ENCODE data around the gene ZNF580. TPM values are rescaled to one million over a fixed set of nuclear protein-coding genes. Genes with fewer than 3 reads are reported as not detected.

ZNF580 gene
- total and polyA plus RNA-seq, 10 of the 15 experiments (the other 5 are each of a cell fraction or from before 2014, with no cell fraction given): 2.3 to 31.8 (median 10.0) TPM

DNA sequence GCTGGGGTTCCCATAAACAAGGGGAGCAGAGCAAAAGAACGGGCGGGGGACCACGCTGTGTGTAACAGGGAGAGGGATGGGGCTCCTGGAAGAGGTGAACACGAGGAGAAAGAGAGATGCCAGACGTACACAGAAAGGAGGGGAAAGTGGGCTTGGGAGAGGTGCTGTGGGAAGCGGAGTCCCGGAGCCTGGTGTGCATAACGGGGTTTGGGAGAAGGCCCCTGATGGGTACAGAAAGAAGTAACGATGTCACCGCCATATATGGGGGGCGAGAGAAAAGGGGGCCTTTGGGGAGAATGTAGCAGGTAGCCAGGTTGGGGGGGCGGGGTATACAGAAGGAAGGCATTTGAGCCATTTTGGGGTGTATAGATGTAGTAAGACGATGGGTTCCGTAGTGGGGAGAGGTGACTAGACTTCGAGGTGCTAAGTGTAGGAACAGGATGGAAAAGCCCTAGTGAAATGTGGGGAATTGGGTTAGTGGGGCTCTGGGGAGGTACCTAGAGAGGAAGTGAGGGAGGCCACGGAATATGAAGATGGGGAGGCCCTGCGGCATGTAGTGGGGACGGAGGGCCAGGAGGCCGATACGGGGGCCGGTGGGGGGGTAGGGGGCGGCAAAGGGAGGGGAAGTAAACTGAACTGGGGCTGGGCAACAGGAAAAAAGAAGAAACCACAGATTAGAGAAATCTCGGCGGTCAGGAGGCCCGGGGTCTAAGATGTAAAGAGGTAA is 787 bp downstream of the ZNF580 start (continued):
- TF ChIP-seq, protein P1, sequence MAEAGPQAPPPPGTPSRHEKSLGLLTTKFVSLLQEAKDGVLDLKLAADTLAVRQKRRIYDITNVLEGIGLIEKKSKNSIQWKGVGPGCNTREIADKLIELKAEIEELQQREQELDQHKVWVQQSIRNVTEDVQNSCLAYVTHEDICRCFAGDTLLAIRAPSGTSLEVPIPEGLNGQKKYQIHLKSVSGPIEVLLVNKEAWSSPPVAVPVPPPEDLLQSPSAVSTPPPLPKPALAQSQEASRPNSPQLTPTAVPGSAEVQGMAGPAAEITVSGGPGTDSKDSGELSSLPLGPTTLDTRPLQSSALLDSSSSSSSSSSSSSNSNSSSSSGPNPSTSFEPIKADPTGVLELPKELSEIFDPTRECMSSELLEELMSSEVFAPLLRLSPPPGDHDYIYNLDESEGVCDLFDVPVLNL (IDR thresholded peaks at IDR 0.05; ENCODE audit: low read depth, low read length): no peak
- TF ChIP-seq KAT2A (conservative IDR thresholded peaks at IDR 0.05; ENCODE audit: control insufficient read depth, low read depth, low read length): no peak
- no peak for TF ChIP-seq CEBPB (IDR thresholded peaks at IDR 0.05; ENCODE audit: borderline replicate concordance in 1 of 2, low read depth in 2 of 2, low read length in 2 of 2)
- no peak for TF ChIP-seq TCF12 (IDR thresholded peaks at IDR 0.05; ENCODE audit: low read depth, low read length)
- TF ChIP-seq EZH2 (IDR thresholded peaks at IDR 0.05; ENCODE audit: borderline replicate concordance, control insufficient read depth, low read depth, low read length): no peak
- TF ChIP-seq ZSCAN29 (IDR thresholded peaks at IDR 0.05): no peak
- TF ChIP-seq RB1 (IDR thresholded peaks at IDR 0.05; ENCODE audit: borderline replicate concordance): no peak
- no peak for TF ChIP-seq SP1 (IDR thresholded peaks at IDR 0.05; ENCODE audit: low read depth, low read length)
- no peak for TF ChIP-seq WRNIP1 (IDR thresholded peaks at IDR 0.05; ENCODE audit: borderline replicate concordance, low read depth, low read length)
- TF ChIP-seq POLR2AphosphoS2 (IDR thresholded peaks at IDR 0.05; ENCODE audit: low read depth, low read length): no peak; the same call in none of the 2 replicates
- TF ChIP-seq, protein P2, sequence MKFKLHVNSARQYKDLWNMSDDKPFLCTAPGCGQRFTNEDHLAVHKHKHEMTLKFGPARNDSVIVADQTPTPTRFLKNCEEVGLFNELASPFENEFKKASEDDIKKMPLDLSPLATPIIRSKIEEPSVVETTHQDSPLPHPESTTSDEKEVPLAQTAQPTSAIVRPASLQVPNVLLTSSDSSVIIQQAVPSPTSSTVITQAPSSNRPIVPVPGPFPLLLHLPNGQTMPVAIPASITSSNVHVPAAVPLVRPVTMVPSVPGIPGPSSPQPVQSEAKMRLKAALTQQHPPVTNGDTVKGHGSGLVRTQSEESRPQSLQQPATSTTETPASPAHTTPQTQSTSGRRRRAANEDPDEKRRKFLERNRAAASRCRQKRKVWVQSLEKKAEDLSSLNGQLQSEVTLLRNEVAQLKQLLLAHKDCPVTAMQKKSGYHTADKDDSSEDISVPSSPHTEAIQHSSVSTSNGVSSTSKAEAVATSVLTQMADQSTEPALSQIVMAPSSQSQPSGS (IDR thresholded peaks at IDR 0.05; ENCODE audit: low read length): no peak
- TF ChIP-seq, protein P3, sequence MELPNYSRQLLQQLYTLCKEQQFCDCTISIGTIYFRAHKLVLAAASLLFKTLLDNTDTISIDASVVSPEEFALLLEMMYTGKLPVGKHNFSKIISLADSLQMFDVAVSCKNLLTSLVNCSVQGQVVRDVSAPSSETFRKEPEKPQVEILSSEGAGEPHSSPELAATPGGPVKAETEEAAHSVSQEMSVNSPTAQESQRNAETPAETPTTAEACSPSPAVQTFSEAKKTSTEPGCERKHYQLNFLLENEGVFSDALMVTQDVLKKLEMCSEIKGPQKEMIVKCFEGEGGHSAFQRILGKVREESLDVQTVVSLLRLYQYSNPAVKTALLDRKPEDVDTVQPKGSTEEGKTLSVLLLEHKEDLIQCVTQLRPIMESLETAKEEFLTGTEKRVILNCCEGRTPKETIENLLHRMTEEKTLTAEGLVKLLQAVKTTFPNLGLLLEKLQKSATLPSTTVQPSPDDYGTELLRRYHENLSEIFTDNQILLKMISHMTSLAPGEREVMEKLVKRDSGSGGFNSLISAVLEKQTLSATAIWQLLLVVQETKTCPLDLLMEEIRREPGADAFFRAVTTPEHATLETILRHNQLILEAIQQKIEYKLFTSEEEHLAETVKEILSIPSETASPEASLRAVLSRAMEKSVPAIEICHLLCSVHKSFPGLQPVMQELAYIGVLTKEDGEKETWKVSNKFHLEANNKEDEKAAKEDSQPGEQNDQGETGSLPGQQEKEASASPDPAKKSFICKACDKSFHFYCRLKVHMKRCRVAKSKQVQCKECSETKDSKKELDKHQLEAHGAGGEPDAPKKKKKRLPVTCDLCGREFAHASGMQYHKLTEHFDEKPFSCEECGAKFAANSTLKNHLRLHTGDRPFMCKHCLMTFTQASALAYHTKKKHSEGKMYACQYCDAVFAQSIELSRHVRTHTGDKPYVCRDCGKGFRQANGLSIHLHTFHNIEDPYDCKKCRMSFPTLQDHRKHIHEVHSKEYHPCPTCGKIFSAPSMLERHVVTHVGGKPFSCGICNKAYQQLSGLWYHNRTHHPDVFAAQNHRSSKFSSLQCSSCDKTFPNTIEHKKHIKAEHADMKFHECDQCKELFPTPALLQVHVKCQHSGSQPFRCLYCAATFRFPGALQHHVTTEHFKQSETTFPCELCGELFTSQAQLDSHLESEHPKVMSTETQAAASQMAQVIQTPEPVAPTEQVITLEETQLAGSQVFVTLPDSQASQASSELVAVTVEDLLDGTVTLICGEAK (IDR thresholded peaks at IDR 0.05; ENCODE audit: borderline replicate concordance): no peak; the same call in 1 of the 2 replicates
- TF ChIP-seq NFIC (IDR thresholded peaks at IDR 0.05; ENCODE audit: low read depth, low read length): no peak
- no peak for TF ChIP-seq MEF2A (IDR thresholded peaks at IDR 0.05; ENCODE audit: insufficient read depth, low read depth, low read length)
- TF ChIP-seq TARDBP (IDR thresholded peaks at IDR 0.05; ENCODE audit: borderline replicate concordance): no peak
- no peak for TF ChIP-seq EP300 (IDR thresholded peaks at IDR 0.05; ENCODE audit: borderline replicate concordance in 1 of 2, control insufficient read depth in 1 of 2, low read depth in 2 of 2, low read length in 2 of 2)
- no peak for TF ChIP-seq CBX3 (IDR thresholded peaks at IDR 0.05; ENCODE audit: borderline replicate concordance, low read depth)
- TF ChIP-seq GABPA (IDR thresholded peaks at IDR 0.05; ENCODE audit: low read depth): no peak; the same call in 1 of the 2 replicates
- TF ChIP-seq, protein P4, sequence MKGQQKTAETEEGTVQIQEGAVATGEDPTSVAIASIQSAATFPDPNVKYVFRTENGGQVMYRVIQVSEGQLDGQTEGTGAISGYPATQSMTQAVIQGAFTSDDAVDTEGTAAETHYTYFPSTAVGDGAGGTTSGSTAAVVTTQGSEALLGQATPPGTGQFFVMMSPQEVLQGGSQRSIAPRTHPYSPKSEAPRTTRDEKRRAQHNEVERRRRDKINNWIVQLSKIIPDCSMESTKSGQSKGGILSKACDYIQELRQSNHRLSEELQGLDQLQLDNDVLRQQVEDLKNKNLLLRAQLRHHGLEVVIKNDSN (IDR thresholded peaks at IDR 0.05; ENCODE audit: borderline replicate concordance, extremely low read length, insufficient read depth, low read depth, low read length): no peak
- TF ChIP-seq, protein P5, sequence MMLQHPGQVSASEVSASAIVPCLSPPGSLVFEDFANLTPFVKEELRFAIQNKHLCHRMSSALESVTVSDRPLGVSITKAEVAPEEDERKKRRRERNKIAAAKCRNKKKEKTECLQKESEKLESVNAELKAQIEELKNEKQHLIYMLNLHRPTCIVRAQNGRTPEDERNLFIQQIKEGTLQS (IDR thresholded peaks at IDR 0.05; ENCODE audit: borderline replicate concordance, extremely low read depth, low read depth, low read length): no peak
- no peak for TF ChIP-seq SIN3A (IDR thresholded peaks at IDR 0.05; ENCODE audit: low read depth, low read length)
